ENCODE data around the gene FZD4. TPM values are rescaled to one million over a fixed set of nuclear protein-coding genes. Genes with fewer than 3 reads are reported as not detected.

FZD4 gene
- total RNA-seq, 1 donor from 2014 or later, result 11.9 TPM

DNA sequence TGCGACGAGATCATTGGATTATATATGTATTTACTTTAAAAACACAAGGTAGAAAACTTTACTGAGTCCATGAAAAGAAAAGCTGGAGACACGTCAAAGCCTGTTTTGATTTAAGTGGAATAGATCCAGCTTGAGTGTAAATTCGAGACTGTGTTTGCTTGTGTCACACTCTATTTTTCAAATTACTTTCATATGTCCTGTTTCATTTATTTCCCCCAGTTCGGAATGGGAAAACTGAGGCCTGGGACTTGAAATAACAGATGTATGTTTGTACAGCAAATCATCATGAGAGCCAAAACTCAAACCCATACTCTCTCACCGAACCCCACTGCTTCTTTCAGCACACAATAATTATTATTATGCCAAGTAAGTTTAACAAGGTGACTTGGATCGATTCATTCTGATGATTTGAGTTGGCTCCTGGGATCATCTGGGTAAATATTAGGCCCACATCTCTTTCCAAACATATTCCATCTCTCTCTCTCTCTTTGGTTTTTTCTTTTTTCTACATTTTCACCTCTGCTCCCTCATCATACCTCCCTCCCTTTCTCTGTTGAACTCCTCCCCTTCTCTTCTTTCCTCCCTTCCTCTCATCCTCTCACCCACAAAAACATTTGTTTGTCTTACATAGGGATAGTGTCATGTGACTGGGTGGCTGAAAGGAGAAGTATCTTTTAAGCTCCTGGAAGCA, 21.2 kb downstream of the FZD4 start:
- Mint-ChIP-seq H3K27ac (peak overlapping the region; percentile 25), H3K4me3 (no peak overlapping the region), H3K36me3 (no peaks in the 10 kb centered on the region), H3K9me3 (no peaks in the 10 kb centered on the region), H3K4me1 (ENCODE audit: unreplicated experiment) (peaks cover 63% of the 10 kb centered on the region), H3K27me3 (no peaks in the 10 kb centered on the region)
- DNase-seq (ENCODE audit: extremely low spot score, unreplicated experiment), result no peak
- TF ChIP-seq, protein P1, sequence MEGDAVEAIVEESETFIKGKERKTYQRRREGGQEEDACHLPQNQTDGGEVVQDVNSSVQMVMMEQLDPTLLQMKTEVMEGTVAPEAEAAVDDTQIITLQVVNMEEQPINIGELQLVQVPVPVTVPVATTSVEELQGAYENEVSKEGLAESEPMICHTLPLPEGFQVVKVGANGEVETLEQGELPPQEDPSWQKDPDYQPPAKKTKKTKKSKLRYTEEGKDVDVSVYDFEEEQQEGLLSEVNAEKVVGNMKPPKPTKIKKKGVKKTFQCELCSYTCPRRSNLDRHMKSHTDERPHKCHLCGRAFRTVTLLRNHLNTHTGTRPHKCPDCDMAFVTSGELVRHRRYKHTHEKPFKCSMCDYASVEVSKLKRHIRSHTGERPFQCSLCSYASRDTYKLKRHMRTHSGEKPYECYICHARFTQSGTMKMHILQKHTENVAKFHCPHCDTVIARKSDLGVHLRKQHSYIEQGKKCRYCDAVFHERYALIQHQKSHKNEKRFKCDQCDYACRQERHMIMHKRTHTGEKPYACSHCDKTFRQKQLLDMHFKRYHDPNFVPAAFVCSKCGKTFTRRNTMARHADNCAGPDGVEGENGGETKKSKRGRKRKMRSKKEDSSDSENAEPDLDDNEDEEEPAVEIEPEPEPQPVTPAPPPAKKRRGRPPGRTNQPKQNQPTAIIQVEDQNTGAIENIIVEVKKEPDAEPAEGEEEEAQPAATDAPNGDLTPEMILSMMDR (conservative IDR thresholded peaks at IDR 0.05), result no peak

DNA sequence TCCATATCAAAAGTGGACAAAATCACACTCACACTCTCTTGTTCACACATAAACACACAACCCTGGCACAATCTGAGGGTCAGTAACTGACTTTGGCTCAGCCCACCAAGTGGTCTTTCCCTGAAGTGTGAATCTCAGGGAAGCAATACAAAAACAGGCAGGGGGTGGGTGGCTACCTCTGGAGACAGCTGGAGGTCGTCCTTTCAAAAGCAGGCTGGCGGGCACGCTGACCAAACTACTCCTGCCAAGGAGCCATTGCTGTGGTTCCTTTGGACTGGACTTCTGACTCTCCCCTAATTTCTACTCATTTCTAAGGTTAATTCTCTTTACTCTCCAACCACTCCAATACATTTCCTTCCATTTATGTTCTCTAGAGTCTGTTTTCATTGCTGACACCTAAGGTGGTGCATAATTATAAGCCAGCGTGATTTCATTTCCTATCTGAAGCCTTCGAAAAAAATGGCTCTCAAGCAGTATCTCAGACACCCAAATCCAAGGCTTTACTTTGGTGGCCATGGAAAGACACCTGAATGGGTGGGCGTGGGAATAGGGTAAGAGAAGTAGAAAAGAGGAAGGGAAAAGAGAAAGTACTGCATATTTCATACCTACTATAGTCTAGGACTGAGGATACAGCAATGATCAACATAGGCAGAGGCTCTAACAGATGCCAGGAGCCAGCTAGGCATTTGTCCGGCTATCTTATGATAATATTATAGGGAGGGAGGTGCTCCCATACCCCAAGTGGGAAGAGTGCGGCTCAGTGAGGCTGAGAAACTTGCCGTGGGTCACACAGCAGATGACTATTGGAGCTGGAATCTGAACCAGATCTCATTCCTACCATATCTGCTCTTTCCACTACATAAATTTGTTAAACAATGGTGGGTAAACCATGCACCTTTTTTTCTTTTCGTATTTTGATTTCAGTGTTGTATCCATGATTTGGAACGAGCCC, 22.0 kb downstream of the FZD4 start:
- H3K4me3 Mint-ChIP-seq, result no peak overlapping the region
- H3K9me3 Mint-ChIP-seq, result no peaks in the 10 kb centered on the region
- no peaks in the 10 kb centered on the region for H3K36me3 Mint-ChIP-seq
- H3K4me1 Mint-ChIP-seq (ENCODE audit: unreplicated experiment), result peaks cover 55% of the 10 kb centered on the region
- TF ChIP-seq, protein P1 (conservative IDR thresholded peaks at IDR 0.05), result no peak
- no peak for DNase-seq (ENCODE audit: extremely low spot score, unreplicated experiment)
- H3K27me3 Mint-ChIP-seq, result no peaks in the 10 kb centered on the region
- no peak overlapping the region for H3K27ac Mint-ChIP-seq

DNA sequence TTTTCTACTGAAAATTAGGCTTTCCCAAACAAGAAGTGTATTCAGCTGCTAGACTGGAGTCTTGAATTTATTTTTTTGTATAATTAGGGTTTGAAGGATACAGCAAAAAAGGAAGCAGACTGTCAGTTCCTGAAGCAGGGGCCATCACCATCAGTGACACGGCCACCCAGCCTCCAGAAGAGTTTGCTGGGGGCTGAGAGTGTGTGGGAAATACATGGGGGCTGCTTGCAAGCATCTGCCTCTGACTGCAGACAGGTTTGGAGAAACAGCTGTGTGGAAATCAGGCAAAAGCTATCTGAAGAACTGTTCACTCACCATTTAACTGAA, 23.0 kb downstream of the FZD4 start:
- DNase-seq (ENCODE audit: extremely low spot score, unreplicated experiment), result no peak
- H3K4me3 Mint-ChIP-seq, result peak overlapping the region; percentile 32

DNA sequence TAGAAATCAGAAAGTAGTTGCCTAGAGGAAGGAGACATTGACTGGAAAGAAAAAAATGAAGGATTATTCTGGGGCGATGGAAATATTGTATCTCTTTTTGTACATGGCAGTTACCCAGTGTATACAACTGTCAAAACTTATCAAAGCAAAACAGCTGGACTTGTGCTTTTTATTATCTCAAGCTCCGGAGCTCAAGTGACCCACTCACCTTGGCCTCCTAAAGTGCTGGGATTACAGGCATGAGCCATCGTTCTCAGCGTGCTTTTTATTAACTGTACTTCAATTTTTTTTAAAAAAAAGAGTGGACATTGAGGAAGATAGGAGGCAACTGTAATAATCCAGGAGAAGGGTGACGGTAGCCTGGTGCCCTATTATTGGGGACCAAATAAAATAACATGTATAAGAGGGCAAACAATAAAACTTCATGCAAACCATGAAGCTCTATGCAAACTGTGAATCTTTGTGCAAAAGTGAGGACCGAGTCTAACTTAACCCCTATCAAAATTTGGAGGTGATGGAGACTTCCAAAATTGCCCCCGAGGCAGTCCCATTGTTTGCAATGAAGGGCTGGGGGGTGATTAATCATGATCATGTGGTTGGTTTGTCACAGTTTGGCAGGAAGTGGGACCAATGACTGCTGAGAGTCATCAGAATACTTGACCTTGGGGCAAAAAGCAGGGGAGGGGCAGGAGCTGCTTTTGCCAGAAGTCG, 23.5 kb downstream of the FZD4 start:
- TF ChIP-seq, protein P1 (conservative IDR thresholded peaks at IDR 0.05), result no peak
- Mint-ChIP-seq H3K27me3 (no peaks in the 10 kb centered on the region), H3K9me3 (no peaks in the 10 kb centered on the region), H3K4me1 (ENCODE audit: unreplicated experiment) (peaks cover 53% of the 10 kb centered on the region), H3K27ac (peak overlapping the region; percentile 9), H3K4me3 (peak overlapping the region; percentile 32), H3K36me3 (no peaks in the 10 kb centered on the region)
- no peak for DNase-seq (ENCODE audit: extremely low spot score, unreplicated experiment)

More for the DNA sequence above, 23.0 kb downstream of the FZD4 start:
- Mint-ChIP-seq H3K27me3 (no peaks in the 10 kb centered on the region), H3K9me3 (no peaks in the 10 kb centered on the region), H3K36me3 (no peaks in the 10 kb centered on the region), H3K4me1 (ENCODE audit: unreplicated experiment) (peaks cover 49% of the 10 kb centered on the region), H3K27ac (peak overlapping the region; percentile 9)
- TF ChIP-seq, protein P1 (conservative IDR thresholded peaks at IDR 0.05), result no peak

DNA sequence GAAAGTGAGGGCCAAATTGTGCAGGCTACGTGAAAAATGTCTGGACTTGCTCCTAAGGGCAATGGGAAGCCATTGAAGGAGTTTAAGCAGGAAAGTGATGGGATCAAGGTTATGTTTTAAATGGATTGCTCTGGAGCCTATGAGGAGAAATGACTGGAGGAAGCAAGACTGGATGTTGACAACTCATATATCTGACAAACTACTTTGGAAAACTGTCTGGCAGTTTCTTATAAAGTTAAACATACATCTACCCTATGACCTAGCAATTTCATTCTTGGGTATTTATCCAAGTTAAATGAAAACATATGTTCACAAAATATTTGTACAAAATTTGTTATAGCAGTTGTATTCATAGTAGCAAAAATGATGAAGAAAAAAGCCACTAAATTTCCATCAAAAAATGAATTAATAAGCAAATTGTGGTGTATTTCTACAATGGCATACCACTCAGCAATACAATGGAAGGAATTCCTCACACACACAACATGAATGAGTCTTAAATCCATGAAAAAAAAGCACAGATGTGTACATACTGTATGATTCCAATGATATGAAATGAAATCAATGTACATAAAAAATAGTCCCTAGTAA, 24.1 kb downstream of the FZD4 start:
- Mint-ChIP-seq H3K4me1 (ENCODE audit: unreplicated experiment) (peaks cover 54% of the 10 kb centered on the region), H3K27ac (no peak overlapping the region), H3K9me3 (no peaks in the 10 kb centered on the region), H3K27me3 (no peaks in the 10 kb centered on the region), H3K36me3 (no peaks in the 10 kb centered on the region), H3K4me3 (peak overlapping the region; percentile 10)
- TF ChIP-seq, protein P1 (conservative IDR thresholded peaks at IDR 0.05), result no peak
- no peak for DNase-seq (ENCODE audit: extremely low spot score, unreplicated experiment)

Data from type B pancreatic cell (in vitro differentiated cells).